Gastroesophageal sphincter (tissue), 4 donors: ENCODE results near the gene FOSL2. TPM values are rescaled to one million over a fixed set of nuclear protein-coding genes. Genes with fewer than 3 reads are reported as not detected.
A peak's percentile ranks its signal among the peaks of the same experiment; 100 is the strongest.

Source experiments
- ATAC-seq: fragments of 150-250 bp; one replicate; pipeline ENCODE4 v1.9.1; 2016; ENCODE audit warnings: mild to moderate bottlenecking, moderate library complexity
- H3K27ac ChIP-seq, 4 donors: fragments of 200-600 bp; sonication (generic) in 3 of 4; 1 replicate in 3 of 4; 2 replicates in 1 of 4; pipeline ENCODE4 v1.5.1; 2016 to 2019
- H3K27me3 ChIP-seq: fragments of 200-600 bp; sonication (generic); one replicate; pipeline ENCODE4 v1.5.1; 2019
- H3K36me3 ChIP-seq, 2 donors: fragments of 200-600 bp; sonication (generic); one replicate each; pipeline ENCODE4 v1.5.1; 2019; ENCODE audit warnings: control low read depth in 1 of 2
- H3K4me1 ChIP-seq, 3 donors: fragments of 200-600 bp; sonication (generic); 1 replicate in 2 of 3; 2 replicates in 1 of 3; pipeline ENCODE4 v1.5.1; 2016 to 2019; ENCODE audit warnings: control low read depth in 2 of 3
- H3K4me3 ChIP-seq, 2 donors: fragments of 200-600 bp; sonication (generic); one replicate each; pipeline ENCODE4 v1.5.1; 2019; ENCODE audit warnings: mild to moderate bottlenecking in 1 of 2, moderate library complexity in 1 of 2
- H3K9me3 ChIP-seq, 3 donors: fragments of 200-600 bp; sonication (generic); one replicate each; pipeline ENCODE4 v1.5.1; 2017 to 2019; ENCODE audit warnings: control low read depth in 2 of 3
- EP300 ChIP-seq: sonication (generic); formaldehyde crosslinking; IDR thresholded peaks from one replicate; pipeline ENCODE4 v1.6.1; 2017; ENCODE audit warnings: antibody characterized with exemption, mild to moderate bottlenecking
- POLR2A ChIP-seq, 2 donors: fragments of 450-650 bp; IDR thresholded peaks; one replicate each; pipeline ENCODE4 v1.6.1; 2017; ENCODE audit warnings: antibody characterized with exemption in 2 of 2, mild to moderate bottlenecking in 2 of 2, moderate library complexity in 1 of 2
- POLR2AphosphoS5 ChIP-seq: sonication (generic); formaldehyde crosslinking; IDR thresholded peaks from one replicate; pipeline ENCODE4 v1.6.1; 2017; ENCODE audit warnings: antibody characterized with exemption
- WGBS, 2 donors: methylation state at CpG; one replicate each; pipeline ENCODE4 v1.1.5; 2018; ENCODE audit warnings: low coverage in 1 of 2; 5-methylcytosine and 5-hydroxymethylcytosine counted together
- total RNA-seq, 4 donors: library from RNA; depleted of rRNA; stranded (reverse); fragments of >200 nt; gene quantifications; one replicate each; pipeline ENCODE4 v1.1.0, GENCODE V29; 2016
- TF ChIP-seq, protein P1 (sequence below), 4 experiments: fragments of 200-600 bp in 2 of 4; fragments of 450-650 bp in 2 of 4; sonication (generic) in 1 of 4; IDR thresholded peaks; one replicate each; pipeline ENCODE4 v1.5.1; 2017 to 2019; ENCODE audit warnings: antibody characterized with exemption in 4 of 4, mild to moderate bottlenecking in 2 of 4, moderate library complexity in 2 of 4

FOSL2 gene
- total RNA-seq, 4 donors from 2014 or later, result 75.3 to 152 (median 132) TPM

- no peak for ATAC-seq
- peak; percentile 77 for TF ChIP-seq POLR2AphosphoS5
- TF ChIP-seq, protein P1, sequence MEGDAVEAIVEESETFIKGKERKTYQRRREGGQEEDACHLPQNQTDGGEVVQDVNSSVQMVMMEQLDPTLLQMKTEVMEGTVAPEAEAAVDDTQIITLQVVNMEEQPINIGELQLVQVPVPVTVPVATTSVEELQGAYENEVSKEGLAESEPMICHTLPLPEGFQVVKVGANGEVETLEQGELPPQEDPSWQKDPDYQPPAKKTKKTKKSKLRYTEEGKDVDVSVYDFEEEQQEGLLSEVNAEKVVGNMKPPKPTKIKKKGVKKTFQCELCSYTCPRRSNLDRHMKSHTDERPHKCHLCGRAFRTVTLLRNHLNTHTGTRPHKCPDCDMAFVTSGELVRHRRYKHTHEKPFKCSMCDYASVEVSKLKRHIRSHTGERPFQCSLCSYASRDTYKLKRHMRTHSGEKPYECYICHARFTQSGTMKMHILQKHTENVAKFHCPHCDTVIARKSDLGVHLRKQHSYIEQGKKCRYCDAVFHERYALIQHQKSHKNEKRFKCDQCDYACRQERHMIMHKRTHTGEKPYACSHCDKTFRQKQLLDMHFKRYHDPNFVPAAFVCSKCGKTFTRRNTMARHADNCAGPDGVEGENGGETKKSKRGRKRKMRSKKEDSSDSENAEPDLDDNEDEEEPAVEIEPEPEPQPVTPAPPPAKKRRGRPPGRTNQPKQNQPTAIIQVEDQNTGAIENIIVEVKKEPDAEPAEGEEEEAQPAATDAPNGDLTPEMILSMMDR (IDR thresholded peaks at IDR 0.05), result no peak
- peak; percentile 55 to 60 for TF ChIP-seq POLR2A (IDR thresholded peaks at IDR 0.05)
- WGBS, 2 donors, result 0% methylated on average over 4 to 7 of the region's 21 CpGs
- H3K4me3 ChIP-seq, result peak overlapping the region; percentile 72 to 87
- H3K9me3 ChIP-seq, result no peaks in the 10 kb centered on the region
- peak overlapping the region; percentile 98 to 100 (median 98) for H3K27ac ChIP-seq
- H3K36me3 ChIP-seq, result peaks cover 0 to 9% of the 10 kb centered on the region in 2 donors
- H3K4me1 ChIP-seq, result peaks cover 17 to 38% (median 22%) of the 10 kb centered on the region in 3 donors
- H3K27me3 ChIP-seq, result no peaks in the 10 kb centered on the region
Observed at GRCh38 chr2:28394331-28394877, 1.7 kb downstream of the FOSL2 start.

DNA sequence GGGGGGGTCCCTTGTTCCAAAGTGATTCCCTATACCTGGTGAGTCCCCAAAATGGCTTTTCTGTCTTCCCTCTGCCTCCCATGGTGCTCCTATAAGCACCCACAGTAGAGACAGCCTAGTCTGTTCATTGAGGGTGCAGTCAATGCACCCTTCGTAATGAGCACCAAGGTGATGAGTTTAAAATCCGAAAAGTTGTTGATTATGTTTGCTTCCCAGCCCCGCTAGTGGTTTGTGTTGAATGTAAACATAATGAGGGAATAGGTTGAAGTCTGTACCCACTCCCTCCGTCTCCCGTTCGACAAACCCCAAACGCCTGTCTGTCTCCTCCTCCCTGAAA is 2.3 kb downstream of the FOSL2 start:
- Histone ChIP-seq H3K36me3 (peaks cover 0 to 9% of the 10 kb centered on the region in 2 donors), H3K4me3 (peak overlapping the region; percentile 72 to 87), H3K27ac (peak overlapping the region; percentile 98 to 100 (median 98)), H3K4me1 (peaks cover 23 to 38% (median 24%) of the 10 kb centered on the region in 3 donors), H3K9me3 (no peaks in the 10 kb centered on the region), H3K27me3 (no peaks in the 10 kb centered on the region)
- ATAC-seq, result no peak
- TF ChIP-seq, protein P1 (IDR thresholded peaks at IDR 0.05), result no peak
- no peak for TF ChIP-seq POLR2A (IDR thresholded peaks at IDR 0.05)
- TF ChIP-seq EP300, result no peak
- TF ChIP-seq POLR2AphosphoS5, result no peak
- WGBS, 2 donors, result 0% methylated on average over 2 of the region's 7 CpGs; no CpG with 5 or more reads in 1 of the 2 donors

DNA sequence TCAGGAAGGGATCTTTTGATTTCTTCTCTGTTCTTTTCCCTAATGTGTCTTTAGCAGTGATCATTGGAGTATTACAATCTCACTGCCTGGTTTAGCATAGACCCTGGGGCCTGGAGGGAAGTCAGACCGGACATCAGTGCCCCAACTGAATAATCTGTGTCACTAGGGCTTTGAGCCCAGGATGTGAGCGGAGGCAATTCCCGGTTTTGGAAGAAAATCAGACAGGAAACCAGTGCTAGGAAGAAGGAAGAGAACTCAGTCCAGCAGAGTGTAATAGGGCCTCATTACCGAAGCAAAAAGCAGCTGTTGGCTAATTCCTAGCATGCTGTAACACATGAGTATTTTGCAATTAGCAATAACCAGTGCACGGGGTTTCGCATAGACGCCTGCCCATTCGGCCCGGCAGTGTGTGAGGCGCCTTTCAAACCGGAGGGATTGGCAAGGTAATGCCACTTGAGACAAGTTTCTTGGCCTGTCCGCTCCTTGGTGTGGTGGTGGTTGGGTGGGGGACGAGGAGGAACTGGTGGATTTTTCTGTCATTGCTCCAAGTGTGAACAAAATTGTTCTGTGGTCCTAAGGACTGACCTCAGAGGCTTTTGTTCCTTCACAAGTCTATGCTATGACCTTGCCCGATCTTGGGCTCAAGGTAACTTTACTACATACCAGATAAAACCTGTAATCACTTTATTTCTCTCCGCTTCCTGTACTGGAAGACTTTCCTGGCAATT is 2.8 kb downstream of the FOSL2 start:
- no peaks in the 10 kb centered on the region for H3K9me3 ChIP-seq
- peaks cover 28 to 41% (median 28%) of the 10 kb centered on the region in 3 donors for H3K4me1 ChIP-seq
- H3K36me3 ChIP-seq, result peaks cover 0 to 14% of the 10 kb centered on the region in 2 donors
- H3K27ac ChIP-seq, result peak overlapping the region; percentile 98 to 100 (median 98)
- peak; percentile 4 for ATAC-seq
- no peaks in the 10 kb centered on the region for H3K27me3 ChIP-seq
- 0 to 20% methylated on average over 1 to 10 of the region's 15 CpGs for WGBS, 2 donors
- H3K4me3 ChIP-seq, result peak overlapping the region; percentile 72 to 87
- TF ChIP-seq POLR2A (IDR thresholded peaks at IDR 0.05) (peak; percentile 43 to 74), POLR2AphosphoS5 (peak; percentile 95)
- TF ChIP-seq, protein P1 (IDR thresholded peaks at IDR 0.05), result no peak

DNA sequence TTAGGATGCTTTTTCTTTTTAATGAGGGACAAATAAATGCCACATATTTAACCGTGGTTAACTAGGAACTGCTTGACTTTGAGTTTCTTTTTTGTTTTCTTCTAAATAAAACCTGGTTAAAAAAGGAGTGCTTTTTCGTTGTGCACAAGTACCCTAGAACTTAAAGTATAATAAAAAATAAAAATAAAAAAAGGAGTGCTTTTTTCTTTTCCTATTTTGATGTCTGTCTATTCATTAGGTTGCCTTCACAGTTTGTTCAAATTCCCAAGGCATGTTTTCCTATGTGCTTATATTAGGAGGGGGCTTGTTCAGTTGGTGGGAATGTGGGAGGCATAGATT is 4.4 kb downstream of the FOSL2 start:
- Histone ChIP-seq H3K36me3 (peaks cover 0 to 29% of the 10 kb centered on the region in 2 donors), H3K4me1 (peaks cover 32 to 52% (median 39%) of the 10 kb centered on the region in 3 donors), H3K4me3 (peak overlapping the region; percentile 72 to 87), H3K9me3 (no peaks in the 10 kb centered on the region), H3K27ac (peak overlapping the region; percentile 98 to 100 (median 98)), H3K27me3 (no peaks in the 10 kb centered on the region)
- no peak for TF ChIP-seq POLR2AphosphoS5
- TF ChIP-seq, protein P1 (IDR thresholded peaks at IDR 0.05), result no peak
- no peak for TF ChIP-seq EP300
- no peak for TF ChIP-seq POLR2A (IDR thresholded peaks at IDR 0.05)
- ATAC-seq, result no peak
- WGBS, 2 donors, result 11 to 14% methylated on average over 2 of the region's 2 CpGs
